HG02970 (cell line): ENCODE data around the gene PARPBP.
"Not testable (repeated sequence)": the region's sequence is repeated elsewhere in the genome, so short reads cannot be mapped to it uniquely, and the experiment has no call there.

ENCODE experiments used
- ATAC-seq: cut with Tn5 transposase; IDR thresholded peaks from one replicate; pipeline ENCODE4 v1.9.1; 2021; ENCODE audit warnings: mild to moderate bottlenecking, moderate library complexity, moderate number of reproducible peaks; ENCODE audit not compliant: unreplicated experiment, low FRiP score

Gene PARPBP

DNA sequence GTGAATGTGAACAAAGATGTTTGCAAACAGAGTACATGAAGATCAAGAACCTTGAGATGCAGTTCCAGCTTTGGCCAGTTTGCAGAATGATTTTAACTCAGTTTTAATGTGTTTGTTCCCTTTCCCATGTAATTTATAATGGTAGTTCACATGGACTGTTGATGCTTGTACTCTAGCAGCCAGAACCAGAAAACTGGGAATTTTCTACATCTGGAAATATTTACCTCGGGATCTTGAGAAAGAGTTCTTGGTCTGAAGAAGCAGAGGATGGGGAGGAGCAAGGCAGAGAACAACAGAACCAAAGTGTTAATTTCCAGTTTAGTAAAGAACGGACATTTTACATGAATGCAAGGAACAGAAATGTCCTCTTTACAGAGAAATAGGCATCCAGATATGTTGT is 114.6 kb downstream of the PARPBP start:
- ATAC-seq, result no peak

DNA sequence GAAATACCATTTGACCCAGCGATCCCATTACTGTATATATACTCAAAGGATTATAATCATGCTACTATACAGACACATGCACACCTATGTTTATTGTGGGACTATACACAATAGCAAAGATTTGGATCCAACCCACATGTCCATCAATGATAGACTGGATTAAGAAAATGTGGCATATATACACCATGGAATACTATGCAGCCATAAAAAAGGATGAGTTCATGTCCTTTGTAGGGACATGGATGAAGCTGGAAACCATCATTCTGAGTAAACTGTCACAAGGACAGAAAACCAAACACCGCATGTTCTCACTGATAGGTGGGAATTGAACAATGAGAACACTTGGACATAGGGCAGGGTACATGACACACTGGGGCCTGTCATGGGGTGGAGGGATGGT is 120.9 kb downstream of the PARPBP start:
- not testable (repeated sequence) for ATAC-seq
